GF-D8 (cell line): ENCODE results near the gene TEX47.

Source experiments
- DNase-seq: peaks from one replicate; lab custom pipeline; 2025; lab: John Stamatoyannopoulos, UW

The TEX47 gene

GRCh38 chr7:88746126-88746525 is 49.4 kb downstream of the TEX47 start:
- DNase-seq = no peak
